Measurements from ENCODE around the gene LENEP.

Gene LENEP

DNA sequence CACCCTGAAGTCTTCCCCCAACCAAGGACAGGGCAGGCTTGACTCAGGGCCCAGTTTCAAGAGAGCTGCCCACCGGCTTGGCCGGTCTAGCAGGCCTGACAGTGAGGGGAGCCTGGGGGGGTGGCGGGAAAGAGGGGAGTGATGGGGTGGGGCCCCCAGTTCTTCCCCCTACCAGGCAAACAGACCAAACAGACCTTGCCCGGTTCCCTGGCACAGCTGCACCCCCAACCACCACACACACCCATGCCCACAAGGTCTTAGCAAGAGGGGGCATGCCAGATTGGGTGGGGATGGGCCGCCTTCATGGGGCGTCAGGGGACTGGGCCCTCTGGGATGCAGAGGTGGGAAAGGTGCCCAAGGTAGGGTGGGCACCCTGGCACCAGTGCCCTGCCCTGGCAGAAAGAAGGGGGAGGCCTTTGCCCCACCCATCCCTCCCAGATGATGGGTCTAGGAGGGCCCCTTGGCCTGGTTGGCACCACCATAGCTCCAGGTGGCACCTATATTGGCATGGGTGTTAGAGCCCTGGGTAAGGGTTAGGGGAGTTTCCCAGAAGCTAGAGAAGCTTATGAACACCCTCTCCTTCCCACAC is 18.1 kb downstream of the LENEP start:
- no peak for DNase-seq (ENCODE audit: low read depth)

GRCh38 chr1:155012026-155012546 is 18.7 kb downstream of the LENEP start:
- no peak for DNase-seq (ENCODE audit: low read depth)

GRCh38 chr1:155012776-155013602 is 19.6 kb downstream of the LENEP start:
- no peak for DNase-seq (ENCODE audit: low read depth)

DNA sequence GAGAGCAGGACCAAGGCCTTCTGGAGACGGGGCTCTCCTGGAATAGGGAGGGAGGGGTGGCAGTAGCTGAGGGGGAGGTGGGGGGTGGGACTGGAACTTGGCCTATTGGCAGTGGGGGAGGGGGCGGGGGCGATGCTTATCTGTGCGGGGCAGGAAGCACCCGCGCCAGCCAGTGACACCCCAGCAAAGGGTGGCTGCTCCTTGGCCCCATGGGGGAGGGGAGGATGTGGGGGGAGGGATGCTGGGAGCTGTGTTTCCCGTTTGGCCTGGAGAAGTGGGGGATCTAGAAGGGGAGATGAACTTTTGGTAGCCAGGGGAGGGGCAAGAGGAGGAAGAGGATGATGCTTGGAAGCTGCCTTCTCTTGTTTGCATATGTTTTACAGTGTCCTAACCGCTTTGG is 20.2 kb downstream of the LENEP start:
- no peak for DNase-seq (ENCODE audit: low read depth)

GRCh38 chr1:155014709-155015508 is 21.5 kb downstream of the LENEP start:
- no peak for DNase-seq (ENCODE audit: low read depth)

DNA sequence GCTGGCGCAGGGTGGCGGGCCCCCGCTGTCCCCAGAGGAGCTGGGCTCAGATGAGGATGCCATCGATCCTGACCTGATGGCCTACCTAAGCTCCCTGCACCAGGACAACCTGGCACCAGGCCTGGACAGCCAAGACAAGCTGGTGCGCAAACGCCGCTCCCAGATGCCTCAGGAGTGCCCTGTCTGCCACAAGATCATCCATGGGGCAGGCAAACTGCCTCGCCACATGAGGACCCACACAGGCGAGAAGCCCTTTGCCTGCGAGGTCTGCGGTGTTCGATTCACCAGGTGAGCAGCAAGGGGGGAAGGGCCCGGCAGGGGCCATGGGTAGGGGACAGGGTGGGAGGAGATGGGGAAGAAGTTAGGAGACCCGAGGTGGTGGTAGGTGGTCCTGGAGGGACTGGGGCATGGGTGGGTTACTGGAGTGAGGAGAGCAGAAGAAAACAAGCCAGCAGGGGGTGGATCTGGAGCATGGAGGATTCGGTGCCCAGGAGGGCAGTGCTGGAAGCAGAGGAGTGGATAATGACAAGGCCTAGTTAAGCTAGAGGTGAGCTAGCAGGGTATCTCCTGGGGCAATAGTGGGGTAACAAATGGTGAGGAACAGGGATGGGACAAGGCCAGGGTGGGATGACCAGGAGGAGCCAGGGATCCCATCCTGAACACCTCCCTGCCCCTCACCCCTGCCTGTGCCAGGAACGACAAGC is 22.3 kb downstream of the LENEP start:
- no peak for DNase-seq (ENCODE audit: low read depth)

DNA sequence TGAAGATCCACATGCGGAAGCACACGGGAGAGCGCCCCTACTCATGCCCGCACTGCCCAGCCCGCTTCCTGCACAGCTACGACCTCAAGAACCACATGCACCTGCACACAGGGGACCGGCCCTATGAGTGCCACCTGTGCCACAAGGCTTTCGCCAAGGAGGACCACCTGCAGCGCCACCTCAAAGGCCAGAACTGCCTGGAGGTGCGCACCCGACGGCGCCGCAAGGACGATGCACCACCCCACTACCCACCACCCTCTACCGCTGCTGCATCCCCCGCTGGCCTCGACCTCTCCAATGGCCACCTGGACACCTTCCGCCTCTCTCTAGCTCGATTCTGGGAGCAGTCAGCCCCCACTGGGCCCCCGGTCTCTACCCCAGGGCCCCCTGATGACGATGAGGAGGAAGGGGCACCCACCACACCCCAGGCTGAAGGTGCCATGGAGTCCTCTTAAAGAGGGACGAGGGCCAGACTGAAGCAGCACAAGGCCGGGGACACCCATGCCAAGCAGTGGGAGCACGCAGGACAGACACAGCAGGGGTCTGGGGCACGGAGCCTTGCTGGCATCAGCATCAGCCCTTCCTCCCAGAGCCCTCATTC is 22.9 kb downstream of the LENEP start:
- DNase-seq (ENCODE audit: low read depth): no peak

DNA sequence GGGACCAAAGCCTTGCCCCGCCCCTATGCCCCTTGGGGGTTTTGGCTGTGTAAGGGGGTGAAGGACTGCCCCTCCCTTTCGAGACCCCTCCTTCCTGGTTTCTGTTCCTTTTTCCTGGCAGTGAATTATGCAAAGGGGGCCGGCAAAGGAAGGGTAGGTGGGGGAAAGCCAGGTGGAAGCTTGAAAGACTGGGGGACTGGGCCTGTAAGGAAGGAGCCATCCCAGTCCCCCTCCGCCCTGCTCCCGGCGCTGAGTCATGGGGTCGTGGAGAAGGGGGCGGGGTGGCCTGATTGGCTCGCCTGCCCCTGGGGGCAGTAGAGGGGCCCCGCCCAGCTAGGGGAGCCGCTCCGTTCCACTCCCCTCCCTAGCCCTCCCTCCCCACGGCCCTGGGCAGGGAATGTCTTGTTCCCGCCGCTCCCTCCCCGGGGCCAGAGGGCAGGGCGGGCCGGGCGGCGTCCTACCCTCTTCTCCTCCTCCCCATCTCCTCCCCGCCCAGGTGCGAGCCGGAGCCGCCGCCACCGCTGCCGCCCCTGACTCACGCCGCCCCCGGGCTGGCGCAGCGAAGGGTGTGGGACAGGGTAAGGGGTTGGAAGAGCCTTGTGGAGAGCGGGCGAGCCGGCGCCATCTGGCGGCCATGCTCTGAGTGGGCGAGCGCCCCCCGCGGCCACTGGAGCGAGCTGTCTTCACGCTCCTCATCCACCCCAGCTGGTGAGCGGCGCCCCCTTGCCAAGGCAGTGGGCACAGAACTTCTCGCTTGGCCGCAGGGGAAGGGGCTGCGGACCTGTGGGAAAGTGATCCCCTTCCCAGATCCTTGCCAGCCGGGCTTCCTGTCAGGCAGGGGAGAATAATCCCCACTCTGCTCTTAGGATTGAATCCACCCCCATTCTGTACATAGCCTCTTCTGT is 23.9 kb downstream of the LENEP start:
- no peak for DNase-seq (ENCODE audit: low read depth)

GRCh38 chr1:155017946-155018316 is 24.5 kb downstream of the LENEP start:
- no peak for DNase-seq (ENCODE audit: low read depth)

DNA sequence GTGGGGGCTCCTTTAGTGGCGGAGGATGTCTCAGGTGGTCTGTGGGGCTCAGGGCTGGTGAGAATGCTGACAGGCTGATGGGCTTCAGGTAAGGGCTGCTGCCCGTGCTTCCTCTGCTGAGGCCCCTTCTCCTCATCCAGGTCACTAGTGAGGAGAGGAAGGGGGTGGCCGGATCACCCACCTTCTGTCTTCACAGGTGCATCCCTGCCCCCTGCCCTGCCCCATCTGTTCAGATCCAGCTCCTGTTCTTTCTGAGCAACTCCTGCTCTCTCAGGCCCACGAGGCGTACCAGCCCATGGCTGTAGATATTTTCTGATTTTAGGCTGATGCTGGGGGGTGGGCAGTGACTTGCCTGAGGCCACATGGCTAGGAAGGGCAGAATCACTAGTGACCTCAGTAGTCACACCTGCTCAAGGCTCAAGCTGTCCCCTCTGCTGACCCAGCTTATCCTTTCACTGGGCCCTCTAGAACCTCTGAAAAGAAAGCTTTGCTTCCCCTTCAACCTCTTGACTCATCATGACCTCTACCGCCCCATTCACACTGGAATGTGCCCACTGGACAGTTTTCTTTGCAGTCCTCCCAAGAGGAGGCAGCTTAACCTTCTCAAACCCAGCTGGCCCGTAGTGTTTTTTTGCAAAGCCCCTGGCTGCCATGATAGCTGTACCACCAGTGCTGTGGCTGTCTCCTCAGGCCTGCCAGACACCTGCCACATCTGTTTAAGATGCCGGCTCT is 25.4 kb downstream of the LENEP start:
- no peak for DNase-seq (ENCODE audit: low read depth)

- no peak for DNase-seq (ENCODE audit: low read depth)
These were observed 26.2 kb downstream of the LENEP start for GRCh38 chr1:155019377-155020245.

DNA sequence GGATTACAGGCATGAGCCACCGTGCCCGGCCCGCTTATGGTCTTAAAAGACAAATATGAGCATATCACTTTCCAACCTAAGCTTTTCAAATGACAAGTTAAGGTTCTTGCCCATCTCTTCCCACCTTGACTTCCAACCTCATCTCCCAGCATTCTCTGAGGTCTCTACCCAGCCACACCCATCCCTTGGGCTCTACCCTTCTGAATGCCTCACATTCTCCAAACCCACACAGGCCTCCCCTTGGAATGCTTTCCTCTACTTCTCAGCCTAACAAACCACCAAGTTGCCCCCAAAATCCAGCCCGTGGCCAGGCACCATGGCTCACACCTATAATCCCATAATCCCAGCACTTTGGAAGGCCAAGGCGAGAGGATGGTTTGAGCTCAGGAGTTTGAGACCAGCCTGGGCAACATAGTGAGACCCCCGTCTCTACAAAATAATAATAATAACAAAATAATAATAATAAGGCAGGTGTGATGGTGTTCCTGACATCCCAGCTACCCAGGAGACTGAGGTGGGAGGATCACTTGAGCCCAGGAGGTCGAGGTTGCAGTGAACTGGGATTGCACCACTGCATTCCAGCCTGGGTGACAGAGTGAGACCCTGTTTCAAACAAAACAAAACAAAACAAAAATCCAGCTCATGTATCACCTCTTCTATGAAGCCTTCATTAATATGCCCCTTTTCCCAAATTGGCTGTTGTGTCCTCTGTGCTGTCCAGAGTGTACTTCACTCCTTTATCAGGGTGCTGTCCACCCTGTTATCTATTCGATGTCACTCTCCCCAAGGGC is 28.9 kb downstream of the LENEP start:
- no peak for DNase-seq (ENCODE audit: low read depth)

- DNase-seq (ENCODE audit: low read depth): no peak
These were observed 29.5 kb downstream of the LENEP start for GRCh38 chr1:155022927-155023236.

- DNase-seq (ENCODE audit: low read depth): no peak
These were observed 30.2 kb downstream of the LENEP start for GRCh38 chr1:155023627-155024026.

GRCh38 chr1:155024315-155024714 is 30.9 kb downstream of the LENEP start:
- DNase-seq (ENCODE audit: low read depth): no peak

- no peak for DNase-seq (ENCODE audit: low read depth)
These were observed 32.8 kb downstream of the LENEP start for GRCh38 chr1:155026154-155026553.

- no peak for DNase-seq (ENCODE audit: low read depth)
These were observed 33.2 kb downstream of the LENEP start for GRCh38 chr1:155026588-155026987.

DNA sequence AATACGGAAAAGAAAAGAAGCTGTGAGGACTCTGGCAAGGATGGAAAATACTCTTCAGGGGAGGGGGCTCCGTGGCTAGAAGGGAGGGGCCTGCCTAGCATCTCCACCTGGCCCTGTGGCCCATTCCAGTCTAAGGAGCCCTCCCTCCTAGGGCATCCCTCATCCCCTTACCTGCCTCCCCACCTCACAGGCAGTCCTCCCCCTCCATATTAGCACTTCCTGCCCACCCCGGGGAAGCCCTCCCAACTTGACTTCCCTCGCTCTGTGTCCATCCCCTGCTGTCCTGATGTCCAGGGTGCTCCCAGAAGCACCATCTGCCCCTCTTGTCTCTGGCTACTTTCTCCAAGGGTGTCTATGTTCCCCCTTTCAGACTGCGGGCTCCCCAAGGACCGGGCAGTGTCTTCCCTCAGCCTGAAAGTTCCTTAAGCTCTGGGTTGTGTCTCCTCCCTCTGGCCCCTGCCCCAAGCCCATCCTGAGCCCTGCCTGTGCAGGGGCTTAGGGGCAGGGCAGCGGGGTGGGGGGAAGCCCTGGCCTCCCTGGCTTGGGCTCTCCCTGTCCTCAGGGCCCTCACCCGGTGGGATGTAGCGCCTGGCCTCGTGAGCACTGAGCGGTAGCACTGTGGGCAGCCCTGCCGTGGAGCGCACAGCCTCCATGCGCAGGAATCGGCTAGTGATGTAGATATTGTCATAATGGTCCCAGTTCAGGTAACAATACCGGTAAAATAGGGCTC is 36.3 kb downstream of the LENEP start:
- no peak for DNase-seq (ENCODE audit: low read depth)
